ENCODE data around the gene RABEP1.

DNA sequence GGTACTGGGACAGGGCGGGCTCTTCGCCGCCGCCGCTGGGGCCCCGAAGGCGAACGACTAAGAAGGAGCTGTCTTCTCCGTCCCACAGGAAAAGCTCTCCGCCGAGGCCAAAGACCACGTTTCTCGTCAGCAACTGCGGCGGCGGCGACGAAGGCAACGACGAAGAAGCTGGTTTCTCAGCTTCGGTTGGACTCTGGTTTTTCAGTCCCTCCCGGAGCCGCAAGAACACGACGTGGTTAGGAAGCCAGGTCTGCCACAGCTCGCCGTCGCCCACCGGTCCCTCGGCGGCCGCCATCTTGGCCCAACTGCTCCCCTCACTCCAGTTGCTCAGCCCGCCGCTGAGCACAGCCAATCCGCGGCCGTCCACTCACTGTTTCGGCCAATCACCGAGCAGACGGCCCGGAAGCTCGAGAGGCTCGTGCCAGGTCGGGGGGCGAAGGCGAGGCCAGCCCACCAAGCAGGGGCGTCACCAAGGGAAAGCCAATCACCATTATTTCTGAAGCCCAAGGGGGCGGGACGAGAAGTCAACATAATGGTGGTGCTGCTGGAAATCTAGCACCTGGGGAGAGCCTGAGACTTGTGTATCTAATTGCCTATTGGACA lies 137.4 kb downstream of the RABEP1 start, which contains the start of gene NUP88:
- TF ChIP-seq EZH2 (IDR thresholded peaks at IDR 0.05; ENCODE audit: borderline replicate concordance, low read depth, low read length, poor library complexity, severe bottlenecking), result no peak
- TF ChIP-seq, protein P1, sequence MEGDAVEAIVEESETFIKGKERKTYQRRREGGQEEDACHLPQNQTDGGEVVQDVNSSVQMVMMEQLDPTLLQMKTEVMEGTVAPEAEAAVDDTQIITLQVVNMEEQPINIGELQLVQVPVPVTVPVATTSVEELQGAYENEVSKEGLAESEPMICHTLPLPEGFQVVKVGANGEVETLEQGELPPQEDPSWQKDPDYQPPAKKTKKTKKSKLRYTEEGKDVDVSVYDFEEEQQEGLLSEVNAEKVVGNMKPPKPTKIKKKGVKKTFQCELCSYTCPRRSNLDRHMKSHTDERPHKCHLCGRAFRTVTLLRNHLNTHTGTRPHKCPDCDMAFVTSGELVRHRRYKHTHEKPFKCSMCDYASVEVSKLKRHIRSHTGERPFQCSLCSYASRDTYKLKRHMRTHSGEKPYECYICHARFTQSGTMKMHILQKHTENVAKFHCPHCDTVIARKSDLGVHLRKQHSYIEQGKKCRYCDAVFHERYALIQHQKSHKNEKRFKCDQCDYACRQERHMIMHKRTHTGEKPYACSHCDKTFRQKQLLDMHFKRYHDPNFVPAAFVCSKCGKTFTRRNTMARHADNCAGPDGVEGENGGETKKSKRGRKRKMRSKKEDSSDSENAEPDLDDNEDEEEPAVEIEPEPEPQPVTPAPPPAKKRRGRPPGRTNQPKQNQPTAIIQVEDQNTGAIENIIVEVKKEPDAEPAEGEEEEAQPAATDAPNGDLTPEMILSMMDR (conservative IDR thresholded peaks at IDR 0.05; ENCODE audit: low read depth, low read length), result no peak

All from A673 (cell line).